Coronary artery (tissue), 2 donors: ENCODE results near the gene GRIN3B.

ENCODE experiments used
- DNase-seq: peaks from one replicate; pipeline ENCODE4 v3.0.0-alpha.2; 2017; ENCODE audit warnings: low spot score
- H3K27ac ChIP-seq, 2 donors: fragments of 200-600 bp; sonication (generic); one replicate each; pipeline ENCODE4 v1.5.1; 2016 to 2019
- H3K4me3 ChIP-seq: fragments of 200-600 bp; sonication (generic); 2 replicates; pipeline ENCODE4 v1.5.1; 2016; ENCODE audit warnings: mild to moderate bottlenecking, moderate library complexity
- TF ChIP-seq, protein P1 (sequence below): fragments of 200-600 bp; sonication (generic); IDR thresholded peaks from one replicate; pipeline ENCODE4 v1.5.1; 2019; ENCODE audit warnings: antibody characterized with exemption

GRIN3B gene

DNA sequence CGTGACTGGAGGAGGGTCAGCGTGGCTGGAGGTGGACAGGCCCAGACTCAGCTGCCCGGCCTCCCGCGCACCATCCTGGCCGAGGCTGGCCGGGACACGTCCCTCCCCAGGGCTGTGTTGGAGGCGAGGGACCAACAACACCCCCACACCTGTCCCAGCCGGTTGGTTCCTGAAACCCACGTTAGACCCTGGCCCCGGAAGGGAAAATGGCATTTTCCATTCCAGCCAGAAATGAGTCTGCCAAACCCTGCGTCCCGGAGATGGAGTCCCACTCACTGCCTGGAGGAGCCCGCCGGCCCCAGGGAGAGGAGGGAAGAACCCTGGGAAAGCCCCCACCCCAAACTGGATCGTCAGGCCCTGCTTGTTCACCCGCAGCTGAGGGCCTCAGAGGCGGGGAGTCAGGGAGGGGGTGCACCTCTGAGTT lies 20.9 kb upstream of the GRIN3B start:
- Histone ChIP-seq H3K27ac (no peak overlapping the region), H3K4me3 (no peak overlapping the region)
- TF ChIP-seq, protein P1, sequence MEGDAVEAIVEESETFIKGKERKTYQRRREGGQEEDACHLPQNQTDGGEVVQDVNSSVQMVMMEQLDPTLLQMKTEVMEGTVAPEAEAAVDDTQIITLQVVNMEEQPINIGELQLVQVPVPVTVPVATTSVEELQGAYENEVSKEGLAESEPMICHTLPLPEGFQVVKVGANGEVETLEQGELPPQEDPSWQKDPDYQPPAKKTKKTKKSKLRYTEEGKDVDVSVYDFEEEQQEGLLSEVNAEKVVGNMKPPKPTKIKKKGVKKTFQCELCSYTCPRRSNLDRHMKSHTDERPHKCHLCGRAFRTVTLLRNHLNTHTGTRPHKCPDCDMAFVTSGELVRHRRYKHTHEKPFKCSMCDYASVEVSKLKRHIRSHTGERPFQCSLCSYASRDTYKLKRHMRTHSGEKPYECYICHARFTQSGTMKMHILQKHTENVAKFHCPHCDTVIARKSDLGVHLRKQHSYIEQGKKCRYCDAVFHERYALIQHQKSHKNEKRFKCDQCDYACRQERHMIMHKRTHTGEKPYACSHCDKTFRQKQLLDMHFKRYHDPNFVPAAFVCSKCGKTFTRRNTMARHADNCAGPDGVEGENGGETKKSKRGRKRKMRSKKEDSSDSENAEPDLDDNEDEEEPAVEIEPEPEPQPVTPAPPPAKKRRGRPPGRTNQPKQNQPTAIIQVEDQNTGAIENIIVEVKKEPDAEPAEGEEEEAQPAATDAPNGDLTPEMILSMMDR: no peak
- DNase-seq: no peak

DNA sequence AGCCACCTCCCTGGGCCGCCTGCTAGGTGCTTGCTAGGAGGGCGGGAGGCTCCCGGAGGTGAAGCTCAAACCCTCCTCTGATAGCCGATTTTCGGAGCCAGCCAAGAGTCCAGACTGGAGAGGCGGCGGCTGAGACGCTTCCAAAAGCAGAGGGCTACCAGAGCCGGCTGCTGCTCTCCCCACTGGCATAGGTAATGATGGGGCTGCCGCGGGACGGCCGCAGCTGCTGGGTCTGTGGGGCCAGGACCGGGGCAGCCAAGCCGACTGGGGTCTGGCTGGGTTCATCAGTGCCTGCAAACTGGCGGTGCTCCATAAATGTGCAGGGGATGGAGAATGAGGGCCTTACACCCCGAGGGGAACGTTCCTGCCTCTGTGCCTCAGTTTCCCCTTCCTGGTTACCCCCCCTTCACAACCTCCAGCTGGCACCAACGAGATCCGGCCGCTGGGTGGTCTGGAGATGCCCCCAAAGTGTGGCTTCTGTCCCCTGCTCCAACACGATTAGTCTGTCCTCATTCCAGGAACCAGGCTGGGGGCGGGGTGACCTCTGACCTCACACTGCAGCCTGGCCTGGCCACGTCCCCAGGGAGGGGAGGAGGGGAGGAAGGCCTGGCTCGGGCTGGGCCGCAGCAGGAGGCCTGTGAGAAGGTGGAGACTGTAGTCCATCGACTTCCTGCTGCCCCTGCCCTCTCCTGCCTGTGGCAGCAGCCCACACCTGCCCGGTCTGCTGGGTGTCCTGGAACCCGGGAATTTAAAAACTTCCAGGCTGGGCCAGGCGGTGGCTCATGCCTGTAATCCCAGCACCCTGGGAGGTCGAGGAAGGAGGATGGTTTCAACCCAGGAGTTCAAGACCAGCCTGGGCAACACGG lies 19.9 kb upstream of the GRIN3B start:
- no peak overlapping the region for H3K4me3 ChIP-seq
- DNase-seq: no peak
- H3K27ac ChIP-seq: no peak overlapping the region
- TF ChIP-seq, protein P1: no peak

DNA sequence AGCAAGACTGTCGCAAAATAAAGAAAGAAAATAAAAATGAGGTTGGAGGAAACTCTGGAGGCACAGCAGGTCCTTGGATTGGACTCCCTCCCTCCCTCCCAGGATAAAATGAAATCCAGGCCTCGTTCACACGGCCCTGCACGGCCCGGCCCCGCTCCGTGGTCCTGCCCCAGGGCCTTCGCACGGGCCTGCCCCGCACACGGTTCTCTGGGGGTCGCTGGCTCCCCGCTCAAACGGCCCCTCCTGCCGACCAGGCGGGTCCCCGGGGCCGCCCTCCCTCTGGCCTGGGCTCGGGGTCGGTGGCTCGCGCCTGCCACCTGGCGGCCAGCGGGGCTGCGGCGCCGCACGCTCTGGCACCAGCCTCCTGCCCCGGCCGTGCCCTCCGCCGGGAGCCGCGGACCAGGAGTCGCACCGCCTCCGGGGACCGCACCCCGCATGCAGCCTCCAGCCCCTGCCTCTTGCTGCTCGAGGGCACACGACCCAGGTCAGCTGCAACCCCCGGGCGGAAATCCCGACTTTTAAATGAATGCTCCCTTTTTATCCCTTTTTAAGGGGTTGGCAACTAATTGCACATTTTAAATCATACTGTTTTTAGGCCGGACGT lies 17.6 kb upstream of the GRIN3B start:
- Histone ChIP-seq H3K27ac (peak overlapping the region in 1 of 2 donors; percentile 57), H3K4me3 (peak overlapping the region; percentile 68)
- no peak for DNase-seq
- TF ChIP-seq, protein P1: peak; percentile 96

DNA sequence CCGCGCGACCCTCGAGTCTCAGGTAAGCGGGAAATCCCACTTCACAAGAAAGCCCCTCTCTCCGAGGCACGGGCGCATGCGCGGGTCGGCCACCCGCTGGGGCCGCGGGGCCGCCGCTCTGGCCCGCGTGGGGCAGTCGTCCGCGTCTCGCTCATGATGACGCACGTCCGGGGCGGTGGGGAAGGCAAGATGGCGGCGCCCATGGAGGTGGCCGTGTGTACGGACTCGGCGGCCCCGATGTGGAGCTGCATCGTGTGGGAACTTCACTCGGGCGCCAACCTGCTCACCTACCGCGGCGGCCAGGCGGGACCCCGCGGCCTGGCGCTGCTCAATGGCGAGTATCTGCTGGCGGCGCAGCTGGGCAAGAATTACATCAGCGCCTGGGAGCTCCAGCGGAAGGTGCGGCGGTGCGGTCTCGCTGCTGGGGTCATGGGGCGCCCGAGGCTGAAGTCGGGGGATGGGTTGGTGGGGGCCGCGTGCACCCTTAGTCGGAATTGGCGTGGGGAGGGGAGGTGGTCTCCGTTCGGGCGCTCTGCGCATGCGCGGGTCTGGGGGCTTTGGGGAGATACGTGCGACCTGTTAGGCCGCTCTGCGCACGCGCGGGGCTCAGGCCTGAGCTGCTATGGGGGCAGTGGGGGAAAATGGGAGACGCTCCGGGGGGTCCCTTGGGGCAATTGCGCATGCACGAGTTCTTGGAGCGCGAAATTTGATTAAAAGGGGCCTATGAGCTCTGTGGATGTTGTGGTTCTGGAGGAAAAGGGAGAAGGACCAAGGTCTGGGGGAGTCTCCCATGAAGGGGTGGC lies 15.9 kb upstream of the GRIN3B start, which contains the start of gene WDR18:
Gene WDR18 (plus strand): TSS at position 181 of the 803 bp plus-strand sequence. CDS start 9 bp downstream, at position 190.
- Histone ChIP-seq H3K27ac (peak within 1 kb of the TSS; percentile 84 to 91), H3K4me3 (peak within 1 kb of the TSS; percentile 97)
- TF ChIP-seq, protein P1: no peak
- DNase-seq: peak; percentile 93

DNA sequence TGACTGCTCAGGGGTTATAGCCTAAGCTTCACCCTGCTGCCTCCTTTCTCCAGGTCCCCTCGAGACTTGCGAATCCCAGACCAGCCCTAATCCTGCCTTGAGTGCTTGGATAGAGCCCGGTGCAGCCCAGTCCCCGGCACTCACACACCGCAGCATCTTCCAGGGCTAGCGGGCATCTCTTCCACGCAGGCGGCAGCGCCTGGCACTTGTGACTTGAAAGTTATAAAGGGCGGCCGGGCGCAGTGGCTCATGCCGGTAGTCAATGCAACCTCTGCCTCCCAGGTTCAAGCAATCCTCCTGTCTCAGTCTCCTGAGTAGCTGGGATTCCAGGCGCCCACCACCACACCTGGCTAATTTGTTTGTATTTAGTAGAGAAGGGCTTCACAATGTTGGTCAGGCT lies 14.1 kb upstream of the GRIN3B start:
- no peak for DNase-seq
- TF ChIP-seq, protein P1: no peak
- no peak overlapping the region for H3K27ac ChIP-seq
- H3K4me3 ChIP-seq: no peak overlapping the region

DNA sequence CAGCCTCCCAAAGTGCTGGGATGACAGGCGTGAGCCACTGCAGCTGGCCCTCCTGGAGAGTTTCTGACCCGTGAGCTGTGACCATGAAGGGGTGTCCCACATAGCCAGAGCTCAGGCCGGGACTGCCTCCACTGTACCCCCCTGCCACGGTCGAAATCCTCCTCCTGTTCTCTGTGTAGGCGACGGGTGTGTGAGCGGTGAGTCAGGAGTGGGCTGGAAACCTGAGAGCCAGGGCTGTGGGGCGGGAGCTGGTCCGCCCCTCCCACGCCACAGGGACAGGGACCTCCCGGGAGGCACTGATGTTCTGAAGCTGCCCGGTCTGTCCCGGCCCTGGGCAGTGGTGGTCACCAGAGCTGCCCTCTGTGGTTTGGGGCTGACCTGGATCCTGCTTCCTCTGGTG lies 12.1 kb upstream of the GRIN3B start:
- TF ChIP-seq, protein P1: no peak
- H3K27ac ChIP-seq: no peak overlapping the region
- DNase-seq: no peak
- H3K4me3 ChIP-seq: no peak overlapping the region
